Endothelial cell of umbilical vein (primary cell): ENCODE results near the gene CFAP43. TPM values are rescaled to one million over a fixed set of nuclear protein-coding genes. Genes with fewer than 3 reads are reported as not detected.

Source experiments
- BruUV-seq: library from RNA; stranded (reverse); fragments of 400-500 nt; replicated peaks from 2 replicates; lab custom pipeline; 2021; lab: Mats Ljungman, UMichigan
- CTCF ChIA-PET: fragments of 300-600, 350-600 bp; sonication (Branson Sonifier 250); formaldehyde crosslinking; loops from one replicate; lab custom pipeline; 2021; ENCODE audit warnings: antibody characterized with exemption, inconsistent platforms; lab: Charles Lee
- POLR2A ChIA-PET: fragments of 300-600, 350-600 bp; sonication (Branson Sonifier 250); formaldehyde crosslinking; loops from one replicate; lab custom pipeline; 2021; ENCODE audit warnings: antibody characterized with exemption, inconsistent platforms; lab: Charles Lee
- DNase-seq: peaks from one replicate; pipeline ENCODE4 v3.0.0-alpha.2; 2011; ENCODE audit warnings: low read depth, low spot score
- FAIRE-seq: peaks from 2 replicates; lab custom pipeline; 2011; peaks lifted over from hg19 to GRCh38; lab: Jason Lieb, UNC
- H2AFZ ChIP-seq: 2 replicates; pipeline ENCODE4 v1.6.0; 2012; ENCODE audit warnings: low read depth, low read length, control low read depth, inconsistent platforms
- H3K27ac ChIP-seq: 2 replicates; pipeline ENCODE4 v1.5.1; 2011; ENCODE audit warnings: low read depth, mild to moderate bottlenecking, control low read depth, low read length, moderate library complexity; ENCODE audit not compliant: insufficient read depth
- H3K27me3 ChIP-seq, 2 experiments: 2 replicates each; pipeline versions ENCODE4 v1.6.0 to v1.6.1; 2011; ENCODE audit warnings: low read length in 2 of 2, mixed read lengths in 1 of 2; ENCODE audit not compliant: control insufficient read depth in 2 of 2, insufficient read depth in 2 of 2
- H3K36me3 ChIP-seq, 2 experiments: 2 replicates in 1 of 2; 3 replicates in 1 of 2; pipeline ENCODE4 v1.5.1; 2011; ENCODE audit warnings: low read length in 2 of 2, mild to moderate bottlenecking in 1 of 2, moderate library complexity in 1 of 2; ENCODE audit not compliant: control insufficient read depth in 2 of 2, insufficient read depth in 2 of 2; ENCODE audit errors: extremely low read depth in 1 of 2
- H3K4me1 ChIP-seq: 3 replicates; pipeline ENCODE4 v1.5.1; 2011; ENCODE audit warnings: mild to moderate bottlenecking, low read length; ENCODE audit not compliant: control insufficient read depth, insufficient read depth; ENCODE audit errors: extremely low read depth
- H3K4me2 ChIP-seq: 2 replicates; pipeline ENCODE4 v1.6.1; 2011; ENCODE audit warnings: low read length, control low read depth, mixed read lengths; ENCODE audit not compliant: insufficient read depth
- H3K4me3 ChIP-seq, 3 experiments: fragments of 200-600 bp in 1 of 3; sonication (generic), shearing (Covaris generic) in 1 of 3; replicated peaks in 1 of 3; 2 replicates each; pipeline ENCODE4 v1.5.1; 2011 to 2016; ENCODE audit warnings: control low read depth in 3 of 3, low read length in 3 of 3, mild to moderate bottlenecking in 2 of 3, inconsistent platforms in 1 of 3, low read depth in 1 of 3, moderate library complexity in 1 of 3; ENCODE audit not compliant: insufficient read depth in 1 of 3
- H3K79me2 ChIP-seq: 2 replicates; pipeline ENCODE4 v1.6.0; 2012; ENCODE audit warnings: low read length, inconsistent platforms; ENCODE audit not compliant: control insufficient read depth, insufficient read depth
- H3K9ac ChIP-seq: replicated peaks from 2 replicates; pipeline ENCODE3; 2011; ENCODE audit warnings: low read length, control low read depth; ENCODE audit not compliant: insufficient read depth; ENCODE audit errors: extremely low read depth
- H3K9me1 ChIP-seq: replicated peaks from 3 replicates; pipeline ENCODE4 v1.6.0; 2011; ENCODE audit warnings: mild to moderate bottlenecking, low read length; ENCODE audit not compliant: control insufficient read depth, insufficient read depth; ENCODE audit errors: extremely low read depth
- H3K9me3 ChIP-seq: replicated peaks from 2 replicates; pipeline ENCODE4 v1.5.1; 2012; ENCODE audit warnings: low read length, inconsistent platforms; ENCODE audit not compliant: control insufficient read depth, insufficient read depth
- H4K20me1 ChIP-seq: replicated peaks from 2 replicates; pipeline ENCODE3; 2011; ENCODE audit warnings: mild to moderate bottlenecking, low read length; ENCODE audit not compliant: control insufficient read depth, insufficient read depth; ENCODE audit errors: extremely low read depth
- CTCF ChIP-seq, 2 donors: IDR thresholded peaks; 1 replicate in 1 of 2; 2 replicates in 1 of 2; pipeline ENCODE4 v1.5.1; 2011; ENCODE audit warnings: low read length in 2 of 2, mild to moderate bottlenecking in 2 of 2, moderate library complexity in 2 of 2, control low read depth in 1 of 2, inconsistent platforms in 1 of 2, low read depth in 1 of 2; ENCODE audit not compliant: insufficient read depth in 1 of 2; ENCODE audit errors: extremely low read depth in 1 of 2
- EZH2 ChIP-seq: IDR thresholded peaks from 2 replicates; pipeline ENCODE4 v1.6.1; 2012; ENCODE audit warnings: borderline replicate concordance, low read depth, mild to moderate bottlenecking, moderate library complexity, low read length, inconsistent platforms; ENCODE audit not compliant: severe bottlenecking
- FOS ChIP-seq: IDR thresholded peaks from 2 replicates; pipeline ENCODE4 v1.6.1; 2011; ENCODE audit warnings: mild to moderate bottlenecking, low read length, moderate library complexity, borderline replicate concordance; ENCODE audit not compliant: insufficient read depth
- GATA2 ChIP-seq: IDR thresholded peaks from 2 replicates; pipeline ENCODE4 v1.7.0; 2011; ENCODE audit warnings: low read depth, mild to moderate bottlenecking, moderate library complexity, mixed read lengths, low read length; ENCODE audit not compliant: insufficient read length, insufficient read depth
- JUN ChIP-seq: IDR thresholded peaks from 2 replicates; pipeline ENCODE4 v1.6.1; 2011; ENCODE audit warnings: borderline replicate concordance, low read depth; ENCODE audit not compliant: insufficient read length, insufficient read depth
- MAX ChIP-seq: IDR thresholded peaks from 2 replicates; pipeline ENCODE4 v1.6.1; 2011; ENCODE audit not compliant: insufficient read depth, insufficient read length
- MYC ChIP-seq: IDR thresholded peaks from one replicate; pipeline ENCODE4 v1.6.1; 2011; ENCODE audit warnings: mild to moderate bottlenecking, low read depth, low read length
- POLR2A ChIP-seq: IDR thresholded peaks from 2 replicates; pipeline ENCODE4 v1.6.1; 2012; ENCODE audit warnings: low read depth, mild to moderate bottlenecking, control low read depth, low read length
- POLR2AphosphoS5 ChIP-seq: IDR thresholded peaks from 2 replicates; pipeline ENCODE4 v1.6.1; 2012; ENCODE audit warnings: low read depth, mild to moderate bottlenecking, control low read depth, low read length, moderate library complexity; ENCODE audit not compliant: insufficient read depth
- dilution Hi-C: fragments of 300-500 bp; cut with MboI; formaldehyde crosslinking; loops from one replicate; pipeline ENCODE4 v1.15.0; 2019; ENCODE audit warnings: low sequenced_read_pairs; ENCODE audit not compliant: extremely low pct_ligation_motif_present
- intact Hi-C: fragments of 100-400 bp; cut with micrococcal nuclease; formaldehyde crosslinking; loops from one replicate; pipeline ENCODE4 v1.10.0; 2022
- polyA plus RNA-seq, 4 experiments: library from polyadenylated mRNA; depleted of rRNA in 3 of 4; stranded (reverse) in 3 of 4; unstranded in 1 of 4; fragments of >200 nt; gene quantifications; 2 replicates each; pipeline versions ENCODE4 v1.2.1 to v1.2.3, GENCODE V29; 2011 to 2012; ENCODE audit warnings: missing spikeins in 1 of 4
- total RNA-seq: library from RNA; stranded (reverse); gene quantifications from 2 replicates; pipeline ENCODE4 v1.2.3, GENCODE V29; 2021

The CFAP43 gene
- total and polyA plus RNA-seq, 2 donors (not counting 3 experiments of a cell fraction or from before 2014, with no cell fraction given) = 0.04 TPM; not detected in 1

DNA sequence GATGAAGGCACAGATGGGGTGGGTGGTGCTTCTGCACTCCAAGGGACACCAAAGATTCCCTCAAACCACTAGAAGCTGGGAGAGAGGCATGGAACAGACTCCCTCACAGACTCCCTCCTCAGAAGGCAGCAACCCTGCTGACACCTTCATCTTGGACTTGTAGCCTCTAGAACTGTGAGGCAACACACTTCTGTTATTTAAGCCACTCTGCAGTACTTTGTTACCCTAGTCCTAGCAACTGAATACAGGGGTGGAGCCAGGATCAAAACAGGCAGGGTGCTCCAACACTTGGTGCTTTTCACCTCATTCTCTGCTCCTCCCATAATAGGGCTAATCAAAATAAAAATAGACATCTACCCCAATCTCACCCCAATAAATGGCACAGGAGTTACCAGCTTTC is 20.2 kb upstream of the CFAP43 start:
- DNase-seq (no peak), FAIRE-seq (no peak)
- Histone ChIP-seq H3K4me2 (no peak overlapping the region), H3K4me3 (no peak overlapping the region), H4K20me1 (no peaks in the 10 kb centered on the region), H3K79me2 (peaks cover 30% of the 10 kb centered on the region), H3K27me3 (peaks cover 2% of the 10 kb centered on the region in 2 experiments), H3K27ac (no peak overlapping the region), H3K36me3 (peaks cover 0 to under 1% of the 10 kb centered on the region in 2 experiments), H2AFZ (no peak overlapping the region), H3K9ac (no peak overlapping the region), H3K4me1 (peaks cover 21% of the 10 kb centered on the region), H3K9me1 (no peaks in the 10 kb centered on the region), H3K9me3 (no peaks in the 10 kb centered on the region)
- TF ChIP-seq GATA2 (no peak), EZH2 (no peak), POLR2A (no peak), POLR2AphosphoS5 (no peak), MYC (no peak), CTCF (IDR thresholded peaks at IDR 0.05; ENCODE audit: extremely low read depth in 1 of 2, insufficient read depth in 1 of 2, low read depth in 1 of 2, low read length in 2 of 2) (no peak), MAX (no peak), JUN (no peak), FOS (no peak)
- intact Hi-C loops (no loop called here), dilution Hi-C loops (no loop called here)
- POLR2A ChIA-PET = no interaction called here
- no TSS peak for BruUV-seq
- CTCF ChIA-PET = interaction anchor here (1.9 kb wide), 1 partner anchor 24 kb away, joined by 5 read pairs; no protein-coding TSS in a partner anchor
